Stimulated activated CD4-positive, alpha-beta T cell treated with anti-CD3 and anti-CD28 coated beads, Interleukin-4, amount 100 ng/mL, for 4 hours (primary cell): ENCODE data around the gene GDNF.
"Not testable (repeated sequence)": the region's sequence is repeated elsewhere in the genome, so short reads cannot be mapped to it uniquely, and the experiment has no call there.

Experiments
- DNase-seq, 2 experiments: peaks; one replicate each; pipeline ENCODE4 v3.0.0-alpha.2; 2020

GDNF gene

GRCh38 chr5:37839407-37840052, at the start of gene GDNF:
TSS of gene GDNF (minus strand) at chr5:37840041. CDS start at chr5:37834796, 5,245 bp downstream.
- no peak for DNase-seq

- no peak for DNase-seq
Measured at GRCh38 chr5:37888476-37888875, 48.6 kb upstream of the GDNF start.

- no peak for DNase-seq
Measured at GRCh38 chr5:37886242-37886905, 46.5 kb upstream of the GDNF start.

- no peak for DNase-seq
Measured at GRCh38 chr5:37882636-37883035, 42.8 kb upstream of the GDNF start.

- DNase-seq, result no peak
Measured at GRCh38 chr5:37881359-37881758, 41.5 kb upstream of the GDNF start.

- no peak for DNase-seq
Measured at GRCh38 chr5:37876943-37877342, 37.1 kb upstream of the GDNF start.

GRCh38 chr5:37876245-37876644, 36.4 kb upstream of the GDNF start:
- DNase-seq, result no peak

- DNase-seq, result no peak
Measured at GRCh38 chr5:37875051-37875787, 35.4 kb upstream of the GDNF start.

GRCh38 chr5:37873988-37874387, 34.1 kb upstream of the GDNF start:
- no peak for DNase-seq

- DNase-seq, result no peak
Measured at GRCh38 chr5:37871023-37871815, 31.4 kb upstream of the GDNF start.

GRCh38 chr5:37869216-37869615, 29.4 kb upstream of the GDNF start:
- DNase-seq, result no peak

- DNase-seq, result no peak
Measured at GRCh38 chr5:37867654-37868053, 27.8 kb upstream of the GDNF start.

GRCh38 chr5:37862907-37863306, 23.1 kb upstream of the GDNF start:
- DNase-seq, result not testable (repeated sequence)

GRCh38 chr5:37860206-37860605, 20.4 kb upstream of the GDNF start:
- DNase-seq, result no peak

- DNase-seq, result no peak
Measured at GRCh38 chr5:37859805-37860204, 20.0 kb upstream of the GDNF start.

- no peak for DNase-seq
Measured at GRCh38 chr5:37858250-37858649, 18.4 kb upstream of the GDNF start.

GRCh38 chr5:37857696-37858095, 17.9 kb upstream of the GDNF start:
- no peak for DNase-seq

- DNase-seq, result no peak
Measured at GRCh38 chr5:37855438-37855837, 15.6 kb upstream of the GDNF start.

- DNase-seq, result no peak
Measured at GRCh38 chr5:37851305-37851704, 11.5 kb upstream of the GDNF start.

GRCh38 chr5:37850226-37850865, 10.5 kb upstream of the GDNF start:
- DNase-seq, result no peak

GRCh38 chr5:37849641-37850040, 9.8 kb upstream of the GDNF start:
- DNase-seq, result no peak

GRCh38 chr5:37847978-37848425, 8.2 kb upstream of the GDNF start:
- no peak for DNase-seq
